ENCODE results near the gene GCG. TPM values are rescaled to one million over a fixed set of nuclear protein-coding genes. Genes with fewer than 3 reads are reported as not detected.

The GCG gene
- total and polyA plus RNA-seq, 12 donors: 0.32 TPM; not detected in 11

- H3K4me1 ChIP-seq: no peaks in the 10 kb centered on the region
- no peak for TF ChIP-seq CTCF (IDR thresholded peaks at IDR 0.05)
- ATAC-seq (no peak), DNase-seq (no peak)
- no peak overlapping the region for H3K4me3 ChIP-seq
- H3K27me3 ChIP-seq: peaks cover 0 to 3% (median 0%) of the 10 kb centered on the region in 7 donors
- H3K36me3 ChIP-seq: no peaks in the 10 kb centered on the region
- intact Hi-C loops (cut with DNase I): loop anchor here in 3 of 10 donors (5.0 to 10.0 kb wide), 3 partner anchors 140 to 150 kb away; no protein-coding TSS in a partner anchor
- H3K27ac ChIP-seq: no peak overlapping the region
- WGBS, 2 donors: 80 to 85% methylated on average over 3 of the region's 3 CpGs
- H3K9me3 ChIP-seq: no peaks in the 10 kb centered on the region
These were observed 3.0 kb upstream of the GCG start for GRCh38 chr2:162155093-162155492.

- Histone ChIP-seq H3K4me1 (no peaks in the 10 kb centered on the region), H3K27me3 (peaks cover 0 to 7% (median 0%) of the 10 kb centered on the region in 7 donors), H3K4me3 (no peak overlapping the region), H3K36me3 (no peaks in the 10 kb centered on the region), H3K9me3 (no peaks in the 10 kb centered on the region), H3K27ac (no peak overlapping the region)
- DNase-seq: peak in 1 of 2 donors; percentile 25
- intact Hi-C loops (cut with DNase I): loop anchor here in 4 of 10 donors (5.0 to 10.0 kb wide), 3 partner anchors 141 to 151 kb away; no protein-coding TSS in a partner anchor
- 3 to 6% methylated on average over 5 of the region's 5 CpGs for WGBS, 2 donors
- ATAC-seq: peak in 1 of 8 donors; percentile 52
- peak in 7 of 9 donors; percentile 26 to 68 (median 49) for TF ChIP-seq CTCF (IDR thresholded peaks at IDR 0.05)
These were observed 1.7 kb upstream of the GCG start for GRCh38 chr2:162153608-162154224.

GRCh38 chr2:162149940-162150339 lies 2.1 kb downstream of the GCG start:
- ATAC-seq (no peak), DNase-seq (no peak)
- Histone ChIP-seq H3K4me1 (no peaks in the 10 kb centered on the region), H3K4me3 (no peak overlapping the region), H3K27ac (no peak overlapping the region), H3K9me3 (no peaks in the 10 kb centered on the region), H3K36me3 (no peaks in the 10 kb centered on the region), H3K27me3 (peaks cover 0 to 7% (median 0%) of the 10 kb centered on the region in 7 donors)
- intact Hi-C loops (cut with DNase I): loop anchor here in 5 of 10 donors (5.0 to 10.0 kb wide), 3 partner anchors 145 to 155 kb away; no protein-coding TSS in a partner anchor
- 66 to 75% methylated on average over 8 of the region's 8 CpGs for WGBS, 2 donors
- TF ChIP-seq CTCF (IDR thresholded peaks at IDR 0.05): no peak

GRCh38 chr2:162149466-162149865 lies 2.6 kb downstream of the GCG start:
- intact Hi-C loops (cut with DNase I): loop anchor here in 1 of 10 donors (10.0 kb wide), 1 partner anchor 155 kb away; no protein-coding TSS in a partner anchor
- H3K4me3 ChIP-seq: no peak overlapping the region
- H3K27ac ChIP-seq: no peak overlapping the region
- TF ChIP-seq CTCF (IDR thresholded peaks at IDR 0.05): no peak
- ATAC-seq (no peak), DNase-seq (no peak)
- no peaks in the 10 kb centered on the region for H3K4me1 ChIP-seq
- peaks cover 0 to 7% (median 0%) of the 10 kb centered on the region in 7 donors for H3K27me3 ChIP-seq
- no peaks in the 10 kb centered on the region for H3K36me3 ChIP-seq
- WGBS, 2 donors: 71% methylated on average over 2 of the region's 2 CpGs
- no peaks in the 10 kb centered on the region for H3K9me3 ChIP-seq
